Astrocyte of the hippocampus (primary cell): ENCODE results near the gene CORO7.
A peak's percentile ranks its signal among the peaks of the same experiment; 100 is the strongest.

Experiments
- DNase-seq: peaks from one replicate; pipeline ENCODE4 v3.0.0; 2011; ENCODE audit warnings: low read depth, low spot score

The CORO7 gene

GRCh38 chr16:4384509-4384942 is 31.9 kb downstream of the CORO7 start:
- DNase-seq, result no peak

GRCh38 chr16:4383591-4384444 is 32.6 kb downstream of the CORO7 start:
- DNase-seq, result no peak

GRCh38 chr16:4382795-4383357 is 33.5 kb downstream of the CORO7 start:
- DNase-seq, result no peak

- DNase-seq, result no peak
These were observed 34.2 kb downstream of the CORO7 start for GRCh38 chr16:4381935-4382794.

- DNase-seq, result no peak
These were observed 35.1 kb downstream of the CORO7 start for GRCh38 chr16:4381072-4381934.

GRCh38 chr16:4380119-4381063 is 36.0 kb downstream of the CORO7 start:
- DNase-seq, result no peak

- DNase-seq, result no peak
These were observed 37.3 kb downstream of the CORO7 start for GRCh38 chr16:4378999-4379690.

- DNase-seq, result no peak
These were observed 38.2 kb downstream of the CORO7 start for GRCh38 chr16:4378161-4378666.

GRCh38 chr16:4377573-4378154 is 38.7 kb downstream of the CORO7 start:
- no peak for DNase-seq

GRCh38 chr16:4376893-4377572 is 39.4 kb downstream of the CORO7 start:
- DNase-seq, result no peak

- DNase-seq, result peak; percentile 96
These were observed 40.1 kb downstream of the CORO7 start for GRCh38 chr16:4376126-4376892.

GRCh38 chr16:4375717-4376116 is 40.7 kb downstream of the CORO7 start:
- no peak for DNase-seq

GRCh38 chr16:4373909-4374742 is 42.3 kb downstream of the CORO7 start:
- peak; percentile 92 for DNase-seq

- no peak for DNase-seq
These were observed 43.0 kb downstream of the CORO7 start for GRCh38 chr16:4373356-4373908.

- DNase-seq, result no peak
These were observed 43.6 kb downstream of the CORO7 start for GRCh38 chr16:4372578-4373355.
